ENCODE results near the gene CNGA2. TPM values are rescaled to one million over a fixed set of nuclear protein-coding genes. Genes with fewer than 3 reads are reported as not detected.
"Not testable (repeated sequence)": the region's sequence is repeated elsewhere in the genome, so short reads cannot be mapped to it uniquely, and the experiment has no call there.

Gene CNGA2
- total and polyA plus RNA-seq, 2 donors (not counting 3 experiments of a cell fraction or from before 2014, with no cell fraction given), result not detected

DNA sequence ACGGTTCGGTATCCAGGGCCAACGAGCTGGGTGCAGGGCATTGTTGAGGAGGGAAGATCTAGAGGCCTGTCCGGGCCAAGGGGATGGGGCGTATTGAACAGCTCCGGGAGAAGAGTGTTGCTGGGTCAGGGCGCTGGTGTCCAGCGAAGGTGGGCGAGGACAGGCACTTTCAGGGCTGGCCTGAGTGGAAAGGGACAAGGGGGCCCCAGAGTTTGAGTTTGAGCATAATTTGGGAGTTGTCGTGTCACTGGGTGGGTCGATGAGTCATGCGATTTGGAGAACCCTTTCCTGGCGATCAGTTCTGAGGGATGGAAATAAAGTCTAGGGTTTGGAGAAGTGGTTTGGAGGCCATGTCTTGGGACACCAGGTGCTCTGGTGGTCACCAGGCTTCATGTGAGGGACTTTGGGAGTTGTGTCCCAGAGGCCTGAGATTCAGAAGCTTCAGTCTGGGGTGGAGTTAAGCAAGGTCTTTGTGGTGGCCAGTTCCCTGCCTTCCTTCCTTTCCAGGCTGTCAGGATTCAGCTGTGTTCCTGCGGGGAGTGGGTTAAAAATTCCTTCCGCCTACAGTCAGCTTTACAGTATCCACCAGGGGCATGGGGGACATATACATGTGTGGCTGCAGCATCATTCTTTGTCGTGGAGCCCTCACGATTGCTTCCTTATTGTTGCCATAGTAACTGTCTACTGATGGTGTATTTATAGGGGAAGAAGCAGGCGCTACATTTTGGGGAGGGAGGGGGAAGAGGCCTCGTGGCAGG is 38.8 kb upstream of the CNGA2 start:
- Histone ChIP-seq H3K4me3 (replicated peaks in 1 of 3; ENCODE audit: insufficient read depth in 1 of 3, low read depth in 1 of 3, low read length in 3 of 3) (no peak overlapping the region), H3K9ac (replicated peaks; ENCODE audit: extremely low read depth, insufficient read depth, low read length) (no peak overlapping the region), H2AFZ (ENCODE audit: low read depth, low read length) (no peak overlapping the region), H3K4me1 (ENCODE audit: control insufficient read depth, extremely low read depth, insufficient read depth, low read length) (no peaks in the 10 kb centered on the region), H3K9me3 (replicated peaks; ENCODE audit: control insufficient read depth, insufficient read depth, low read length) (no peaks in the 10 kb centered on the region), H3K9me1 (replicated peaks; ENCODE audit: control insufficient read depth, extremely low read depth, insufficient read depth, low read length) (no peaks in the 10 kb centered on the region), H3K36me3 (ENCODE audit: control insufficient read depth in 2 of 2, extremely low read depth in 1 of 2, insufficient read depth in 2 of 2, low read length in 2 of 2) (no peaks in the 10 kb centered on the region), H3K79me2 (ENCODE audit: control insufficient read depth, insufficient read depth, low read length) (no peaks in the 10 kb centered on the region), H3K4me2 (ENCODE audit: insufficient read depth, low read length) (no peak overlapping the region), H3K27me3 (ENCODE audit: control insufficient read depth in 2 of 2, insufficient read depth in 2 of 2, low read length in 2 of 2) (no peaks in the 10 kb centered on the region), H3K27ac (ENCODE audit: insufficient read depth, low read depth, low read length) (no peak overlapping the region), H4K20me1 (replicated peaks; ENCODE audit: control insufficient read depth, extremely low read depth, insufficient read depth, low read length) (no peaks in the 10 kb centered on the region)
- no TSS peak for BruUV-seq (replicated peaks)
- dilution Hi-C loops (cut with MboI; ENCODE audit: extremely low pct_ligation_motif_present, low sequenced_read_pairs), result no loop called here
- TF ChIP-seq MYC (IDR thresholded peaks at IDR 0.05; ENCODE audit: low read depth, low read length) (no peak), POLR2A (IDR thresholded peaks at IDR 0.05; ENCODE audit: low read depth, low read length) (no peak), MAX (IDR thresholded peaks at IDR 0.05; ENCODE audit: insufficient read depth, insufficient read length) (no peak), EZH2 (IDR thresholded peaks at IDR 0.05; ENCODE audit: borderline replicate concordance, low read depth, low read length, severe bottlenecking) (no peak), GATA2 (IDR thresholded peaks at IDR 0.05; ENCODE audit: insufficient read depth, insufficient read length, low read depth, low read length) (no peak), FOS (IDR thresholded peaks at IDR 0.05; ENCODE audit: borderline replicate concordance, insufficient read depth, low read length) (no peak), POLR2AphosphoS5 (IDR thresholded peaks at IDR 0.05; ENCODE audit: insufficient read depth, low read depth, low read length) (no peak), JUN (IDR thresholded peaks at IDR 0.05; ENCODE audit: borderline replicate concordance, insufficient read depth, insufficient read length, low read depth) (no peak)
- TF ChIP-seq, protein P1, sequence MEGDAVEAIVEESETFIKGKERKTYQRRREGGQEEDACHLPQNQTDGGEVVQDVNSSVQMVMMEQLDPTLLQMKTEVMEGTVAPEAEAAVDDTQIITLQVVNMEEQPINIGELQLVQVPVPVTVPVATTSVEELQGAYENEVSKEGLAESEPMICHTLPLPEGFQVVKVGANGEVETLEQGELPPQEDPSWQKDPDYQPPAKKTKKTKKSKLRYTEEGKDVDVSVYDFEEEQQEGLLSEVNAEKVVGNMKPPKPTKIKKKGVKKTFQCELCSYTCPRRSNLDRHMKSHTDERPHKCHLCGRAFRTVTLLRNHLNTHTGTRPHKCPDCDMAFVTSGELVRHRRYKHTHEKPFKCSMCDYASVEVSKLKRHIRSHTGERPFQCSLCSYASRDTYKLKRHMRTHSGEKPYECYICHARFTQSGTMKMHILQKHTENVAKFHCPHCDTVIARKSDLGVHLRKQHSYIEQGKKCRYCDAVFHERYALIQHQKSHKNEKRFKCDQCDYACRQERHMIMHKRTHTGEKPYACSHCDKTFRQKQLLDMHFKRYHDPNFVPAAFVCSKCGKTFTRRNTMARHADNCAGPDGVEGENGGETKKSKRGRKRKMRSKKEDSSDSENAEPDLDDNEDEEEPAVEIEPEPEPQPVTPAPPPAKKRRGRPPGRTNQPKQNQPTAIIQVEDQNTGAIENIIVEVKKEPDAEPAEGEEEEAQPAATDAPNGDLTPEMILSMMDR (IDR thresholded peaks at IDR 0.05; ENCODE audit: extremely low read depth in 1 of 2, insufficient read depth in 1 of 2, low read depth in 1 of 2, low read length in 2 of 2), result no peak
- FAIRE-seq (no peak), DNase-seq (ENCODE audit: low read depth, low spot score) (no peak)
- CTCF ChIA-PET, result no interaction called here
- POLR2A ChIA-PET, result no interaction called here
- intact Hi-C loops (cut with micrococcal nuclease), result no loop called here

DNA sequence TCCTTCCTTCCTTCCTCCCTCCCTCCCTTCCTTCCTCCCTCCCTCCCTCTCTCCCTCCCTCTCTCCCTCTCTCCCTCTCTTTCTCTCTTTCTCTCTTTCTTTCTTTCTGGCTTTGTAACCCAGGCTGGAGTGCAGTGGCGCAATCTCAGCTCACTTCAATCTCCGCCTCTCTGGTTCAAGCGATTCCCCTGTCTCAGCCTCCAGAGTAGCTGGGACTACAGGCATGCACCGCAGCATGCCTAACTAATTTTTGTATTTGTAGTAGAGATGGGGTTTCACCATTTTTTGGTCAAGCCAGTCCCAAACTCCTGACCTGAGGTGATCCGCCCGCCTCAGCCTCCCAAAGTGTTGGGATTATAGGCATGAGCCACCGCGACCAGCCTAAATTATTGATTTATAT is 37.5 kb upstream of the CNGA2 start:
- FAIRE-seq; H2AFZ ChIP-seq (ENCODE audit: low read depth, low read length); H3K27ac ChIP-seq (ENCODE audit: insufficient read depth, low read depth, low read length); intact Hi-C loops (cut with micrococcal nuclease); H3K9me3 ChIP-seq (replicated peaks; ENCODE audit: control insufficient read depth, insufficient read depth, low read length); H4K20me1 ChIP-seq (replicated peaks; ENCODE audit: control insufficient read depth, extremely low read depth, insufficient read depth, low read length); H3K4me1 ChIP-seq (ENCODE audit: control insufficient read depth, extremely low read depth, insufficient read depth, low read length); H3K4me3 ChIP-seq (replicated peaks in 1 of 3; ENCODE audit: insufficient read depth in 1 of 3, low read depth in 1 of 3, low read length in 3 of 3); H3K9me1 ChIP-seq (replicated peaks; ENCODE audit: control insufficient read depth, extremely low read depth, insufficient read depth, low read length); H3K27me3 ChIP-seq (ENCODE audit: control insufficient read depth in 2 of 2, insufficient read depth in 2 of 2, low read length in 2 of 2); CTCF ChIA-PET; H3K36me3 ChIP-seq (ENCODE audit: control insufficient read depth in 2 of 2, extremely low read depth in 1 of 2, insufficient read depth in 2 of 2, low read length in 2 of 2); H3K4me2 ChIP-seq (ENCODE audit: insufficient read depth, low read length); H3K9ac ChIP-seq (replicated peaks; ENCODE audit: extremely low read depth, insufficient read depth, low read length); DNase-seq (ENCODE audit: low read depth, low spot score); POLR2A ChIA-PET; dilution Hi-C loops (cut with MboI; ENCODE audit: extremely low pct_ligation_motif_present, low sequenced_read_pairs); H3K79me2 ChIP-seq (ENCODE audit: control insufficient read depth, insufficient read depth, low read length); BruUV-seq (replicated peaks): not testable (repeated sequence)
